Posterior vena cava (tissue), 2 donors: ENCODE results near the gene ZDHHC14. TPM values are rescaled to one million over a fixed set of nuclear protein-coding genes. Genes with fewer than 3 reads are reported as not detected.
"Not testable (repeated sequence)": the region's sequence is repeated elsewhere in the genome, so short reads cannot be mapped to it uniquely, and the experiment has no call there.

ENCODE experiments used
- DNase-seq: peaks from one replicate; pipeline ENCODE4 v3.0.0-alpha.2; 2020; ENCODE audit warnings: low spot score
- intact Hi-C, 2 donors: fragments of 100-400 bp; cut with DNase I; formaldehyde crosslinking; loops; one replicate each; pipeline versions ENCODE4 v1.14.1 to v1.14.2; 2022 to 2023
- total RNA-seq, 2 donors: library from RNA; stranded (reverse); fragmentation: NEBNext Ultra II Directional; extraction: Animal tissue kit (Norgen Biotek cat#: 25700); gene quantifications; one replicate each; pipeline ENCODE4 v1.2.1, GENCODE V29; 2021
- donor health status: DM: yes; HTN: yes; CAD: no.
- donor health status: DM: yes; HTN: yes; CAD: no.

ZDHHC14 gene
- total RNA-seq, 2 donors from 2014 or later, result 12.2 to 14.8 TPM

- no peak for DNase-seq
- intact Hi-C loops, result no loop called here
These were observed 293.1 kb downstream of the ZDHHC14 start for GRCh38 chr6:157674061-157674460.

- no peak for DNase-seq
- intact Hi-C loops, result no loop called here
These were observed 294.8 kb downstream of the ZDHHC14 start for GRCh38 chr6:157675831-157676230.

- no peak for DNase-seq
These were observed 295.3 kb downstream of the ZDHHC14 start for GRCh38 chr6:157676241-157676640.

GRCh38 chr6:157677235-157677634 lies 296.2 kb downstream of the ZDHHC14 start:
- intact Hi-C loops, result no loop called here
- DNase-seq, result no peak

More at GRCh38 chr6:157676241-157676640, 295.3 kb downstream of the ZDHHC14 start:
- intact Hi-C loops, result no loop called here

- intact Hi-C loops, result no loop called here
- DNase-seq, result no peak
These were observed 298.9 kb downstream of the ZDHHC14 start for GRCh38 chr6:157679605-157680580.

GRCh38 chr6:157681041-157681650 lies 300.2 kb downstream of the ZDHHC14 start:
- DNase-seq, result no peak
- intact Hi-C loops, result loop anchor here in 1 of 2 donors (1.0 kb wide), 1 partner anchor 32 kb away; no protein-coding TSS in a partner anchor

- intact Hi-C loops, result no loop called here
- DNase-seq, result no peak
These were observed 302.0 kb downstream of the ZDHHC14 start for GRCh38 chr6:157682856-157683481.

GRCh38 chr6:157683707-157684106 lies 302.7 kb downstream of the ZDHHC14 start:
- no peak for DNase-seq
- intact Hi-C loops, result no loop called here

GRCh38 chr6:157684620-157685299 lies 303.8 kb downstream of the ZDHHC14 start:
- intact Hi-C loops, result no loop called here
- DNase-seq, result peak; percentile 17

- intact Hi-C loops, result no loop called here
- DNase-seq, result peak; percentile 52
These were observed 304.7 kb downstream of the ZDHHC14 start for GRCh38 chr6:157685596-157686280.

- DNase-seq, result peak; percentile 69
- intact Hi-C loops, result no loop called here
These were observed 307.4 kb downstream of the ZDHHC14 start for GRCh38 chr6:157688275-157688959.

GRCh38 chr6:157688960-157689599 lies 308.1 kb downstream of the ZDHHC14 start:
- peak; percentile 54 for DNase-seq
- intact Hi-C loops, result no loop called here

- peak; percentile 50 for DNase-seq
- intact Hi-C loops, result no loop called here
These were observed 308.9 kb downstream of the ZDHHC14 start for GRCh38 chr6:157689875-157690274.

GRCh38 chr6:157690441-157691210 lies 309.6 kb downstream of the ZDHHC14 start:
- peak; percentile 40 for DNase-seq
- intact Hi-C loops, result no loop called here

- intact Hi-C loops, DNase-seq: not testable (repeated sequence)
These were observed 310.6 kb downstream of the ZDHHC14 start for GRCh38 chr6:157691621-157692020.

- intact Hi-C loops, result no loop called here
These were observed 312.9 kb downstream of the ZDHHC14 start for GRCh38 chr6:157693867-157694266.

More at GRCh38 chr6:157693867-157694266, 312.9 kb downstream of the ZDHHC14 start:
- DNase-seq, result no peak
